Aorta (tissue), 5 donors: Measurements from ENCODE around the gene NDUFB2. TPM values are rescaled to one million over a fixed set of nuclear protein-coding genes. Genes with fewer than 3 reads are reported as not detected.
A peak's percentile ranks its signal among the peaks of the same experiment; 100 is the strongest.
"Not testable (repeated sequence)": the region's sequence is repeated elsewhere in the genome, so short reads cannot be mapped to it uniquely, and the experiment has no call there.

Source experiments
- ATAC-seq: fragments of 200-7000 bp; cut with Tn5 transposase; one replicate; pipeline ENCODE4 v1.9.1; 2022; ENCODE audit warnings: moderate library complexity; ENCODE audit not compliant: low FRiP score
- DNase-seq, 2 donors: peaks; one replicate each; pipeline ENCODE4 v3.0.0-alpha.2; 2020
- H3K27ac ChIP-seq, 2 donors: one replicate each; pipeline ENCODE4 v1.5.1; 2013; ENCODE audit warnings: low read length in 2 of 2, mild to moderate bottlenecking in 2 of 2, moderate library complexity in 2 of 2, control low read depth in 1 of 2, inconsistent platforms in 1 of 2, low read depth in 1 of 2
- H3K27me3 ChIP-seq, 2 donors: one replicate each; pipeline ENCODE4 v1.6.1; 2013; ENCODE audit warnings: control low read depth in 1 of 2, low read length in 1 of 2, mild to moderate bottlenecking in 1 of 2, moderate library complexity in 1 of 2; ENCODE audit not compliant: insufficient read depth in 2 of 2, control insufficient read depth in 1 of 2
- H3K36me3 ChIP-seq, 2 donors: one replicate each; pipeline ENCODE4 v1.6.1; 2013; ENCODE audit warnings: control low read depth in 1 of 2, low read length in 1 of 2, mild to moderate bottlenecking in 1 of 2; ENCODE audit not compliant: insufficient read depth in 2 of 2, control insufficient read depth in 1 of 2
- H3K4me1 ChIP-seq, 2 donors: one replicate each; pipeline ENCODE4 v1.6.1; 2013; ENCODE audit warnings: low read length in 2 of 2, control low read depth in 1 of 2, mild to moderate bottlenecking in 1 of 2, moderate library complexity in 1 of 2; ENCODE audit not compliant: insufficient read depth in 2 of 2, control insufficient read depth in 1 of 2
- H3K4me3 ChIP-seq, 2 donors: one replicate each; pipeline ENCODE4 v1.5.1; 2013; ENCODE audit warnings: low read length in 2 of 2, control low read depth in 1 of 2, mild to moderate bottlenecking in 1 of 2
- H3K9me3 ChIP-seq: one replicate; pipeline ENCODE4 v1.6.1; 2013; ENCODE audit warnings: mild to moderate bottlenecking, low read length; ENCODE audit not compliant: control insufficient read depth
- WGBS, 2 donors: extraction: QIAGEN DNeasy Blood & Tissue Kit; methylation state at CpG; one replicate each; pipeline ENCODE4 v1.1.7; 2013; 5-methylcytosine and 5-hydroxymethylcytosine counted together
- intact Hi-C, 2 donors: fragments of 100-400 bp; cut with DNase I; formaldehyde crosslinking; loops; one replicate each; pipeline versions ENCODE4 v1.14.2 to v1.15.0; 2022
- polyA plus RNA-seq, 2 donors: library from polyadenylated mRNA; stranded (reverse); fragments of 200-250 nt; gene quantifications; one replicate each; pipeline ENCODE4 v1.2.3, GENCODE V29; 2013
- total RNA-seq, 2 donors: library from RNA; stranded (reverse); fragmentation: NEBNext Ultra II Directional; extraction: Animal tissue kit (Norgen Biotek cat#: 25700); gene quantifications; one replicate each; pipeline ENCODE4 v1.2.1, GENCODE V29; 2021
- donor health status: healthy with polysubstance abuse.
- donor health status: Bipolar disorder and iron deficiency.
- donor health status: DM: no; HTN: no; CAD: no.
- donor health status: DM: no; HTN: no; CAD: no.
- donor health status: DM: yes; HTN: yes; CAD: no.

The NDUFB2 gene
- total and polyA plus RNA-seq, 4 donors: 106 to 615 (median 175) TPM

- ATAC-seq (no peak), DNase-seq (peak; percentile 42 to 45)
- H3K27ac ChIP-seq: no peak overlapping the region
- H3K4me1 ChIP-seq: no peaks in the 10 kb centered on the region
- no peaks in the 10 kb centered on the region for H3K9me3 ChIP-seq
- no peak overlapping the region for H3K4me3 ChIP-seq
- intact Hi-C loops: no loop called here
- WGBS, 2 donors: 93 to 94% methylated on average over 16 of the region's 16 CpGs
- no peaks in the 10 kb centered on the region for H3K27me3 ChIP-seq
- H3K36me3 ChIP-seq: no peaks in the 10 kb centered on the region
Observed at GRCh38 chr7:140655511-140656408, 40.7 kb upstream of the NDUFB2 start.

GRCh38 chr7:140656548-140657515 lies 39.7 kb upstream of the NDUFB2 start:
- Histone ChIP-seq H3K27me3 (no peaks in the 10 kb centered on the region), H3K4me1 (no peaks in the 10 kb centered on the region), H3K9me3 (no peaks in the 10 kb centered on the region), H3K4me3 (peak overlapping the region in 1 of 2 donors; percentile 2), H3K27ac (no peak overlapping the region), H3K36me3 (no peaks in the 10 kb centered on the region)
- DNase-seq (peak; percentile 66 to 67), ATAC-seq (no peak)
- intact Hi-C loops: no loop called here
- 60 to 61% methylated on average over 11 of the region's 11 CpGs for WGBS, 2 donors

GRCh38 chr7:140657891-140658290 lies 38.6 kb upstream of the NDUFB2 start:
- intact Hi-C loops: no loop called here
- no peaks in the 10 kb centered on the region for H3K9me3 ChIP-seq
- H3K27ac ChIP-seq: no peak overlapping the region
- no peak for ATAC-seq
- H3K4me1 ChIP-seq: no peaks in the 10 kb centered on the region
- peak in 1 of 2 donors; percentile 4 for DNase-seq
- WGBS, 2 donors: 93 to 96% methylated on average over 9 of the region's 9 CpGs
- H3K27me3 ChIP-seq: no peaks in the 10 kb centered on the region
- H3K4me3 ChIP-seq: no peak overlapping the region
- no peaks in the 10 kb centered on the region for H3K36me3 ChIP-seq

DNA sequence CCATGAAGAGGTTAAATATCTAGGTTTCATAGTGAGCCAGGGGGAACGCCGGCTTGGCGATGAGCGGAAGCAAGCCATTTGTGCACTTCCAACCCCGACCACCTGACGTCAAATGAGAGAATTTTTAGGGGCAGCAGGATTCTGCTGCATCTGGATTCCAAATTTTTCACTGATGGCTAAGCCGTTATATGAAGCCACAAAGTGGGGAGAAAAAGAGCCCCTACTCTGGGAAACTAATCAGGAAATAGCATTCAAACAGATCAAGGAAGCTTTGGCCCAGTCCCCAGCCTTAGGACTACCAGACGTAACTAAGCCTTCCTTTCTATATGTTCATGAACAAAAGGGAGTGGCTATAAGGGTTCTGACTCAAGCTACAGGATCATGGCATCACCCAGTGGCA lies 36.7 kb upstream of the NDUFB2 start:
- intact Hi-C loops: no loop called here
- Histone ChIP-seq H3K27ac (no peak overlapping the region), H3K9me3 (no peaks in the 10 kb centered on the region), H3K36me3 (no peaks in the 10 kb centered on the region), H3K27me3 (no peaks in the 10 kb centered on the region), H3K4me3 (no peak overlapping the region), H3K4me1 (no peaks in the 10 kb centered on the region)
- WGBS, 2 donors: 43 to 54% methylated on average over 8 of the region's 8 CpGs
- ATAC-seq: no peak
- no peak for DNase-seq

DNA sequence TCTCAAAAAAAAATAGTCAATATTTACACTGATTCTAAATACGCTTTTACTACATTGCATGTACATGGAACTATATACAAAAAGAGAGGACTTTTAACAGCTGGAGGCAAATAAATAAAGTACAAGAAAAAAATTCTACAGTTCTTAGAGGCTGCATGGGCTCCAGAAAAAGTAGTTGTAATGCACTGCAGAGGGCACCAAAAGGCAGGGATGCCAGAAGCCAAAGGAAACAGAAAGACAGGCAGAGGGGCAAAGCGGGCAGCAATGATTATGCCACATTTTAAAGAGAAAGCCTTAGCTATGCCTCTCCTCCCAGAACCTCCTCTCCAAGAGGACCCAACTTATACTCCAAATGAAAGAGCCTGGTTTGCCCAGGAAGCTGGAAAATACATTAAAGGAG lies 35.4 kb upstream of the NDUFB2 start:
- ATAC-seq: no peak
- WGBS, 2 donors: 20 to 23% methylated on average over 2 of the region's 2 CpGs
- no peaks in the 10 kb centered on the region for H3K27me3 ChIP-seq
- H3K4me1 ChIP-seq: no peaks in the 10 kb centered on the region
- no peaks in the 10 kb centered on the region for H3K36me3 ChIP-seq
- no peak for DNase-seq
- H3K27ac ChIP-seq: no peak overlapping the region
- intact Hi-C loops: no loop called here
- H3K4me3 ChIP-seq: no peak overlapping the region
- no peaks in the 10 kb centered on the region for H3K9me3 ChIP-seq

- H3K27me3 ChIP-seq, intact Hi-C loops, H3K36me3 ChIP-seq, ATAC-seq, H3K4me3 ChIP-seq, H3K27ac ChIP-seq, H3K4me1 ChIP-seq, H3K9me3 ChIP-seq, DNase-seq: not testable (repeated sequence)
- whole genome bisulfite sequencing, 2 donors: 35 to 100% methylated on average over 1 of the region's 2 CpGs
Observed at GRCh38 chr7:140662938-140663337, 33.6 kb upstream of the NDUFB2 start.

- Histone ChIP-seq H3K4me3 (no peak overlapping the region), H3K27me3 (no peaks in the 10 kb centered on the region), H3K36me3 (no peaks in the 10 kb centered on the region), H3K9me3 (no peaks in the 10 kb centered on the region), H3K27ac (no peak overlapping the region), H3K4me1 (no peaks in the 10 kb centered on the region)
- no peak for DNase-seq
- WGBS, 2 donors: 63 to 84% methylated on average over 1 of the region's 1 CpG
- no peak for ATAC-seq
- intact Hi-C loops: no loop called here
Observed at GRCh38 chr7:140667476-140667875, 29.0 kb upstream of the NDUFB2 start.

DNA sequence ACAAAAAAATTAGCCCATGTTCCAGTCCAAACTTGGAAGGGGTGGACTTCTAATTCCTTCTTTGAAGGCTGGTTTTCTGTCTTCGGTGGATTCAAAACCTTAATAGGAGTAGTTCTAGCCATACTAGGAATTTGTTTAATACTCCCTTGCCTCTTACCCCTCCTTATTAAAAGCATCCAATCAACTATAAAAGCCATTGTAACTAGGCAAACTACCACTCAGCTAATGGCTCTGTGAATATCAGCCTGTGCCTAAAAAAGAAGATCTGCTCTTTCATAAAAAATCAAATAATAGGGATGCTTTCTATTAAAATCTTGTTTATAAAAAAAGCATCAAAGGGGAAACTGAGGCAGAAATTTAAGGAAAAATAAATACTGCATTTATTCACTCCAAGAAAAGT lies 27.9 kb upstream of the NDUFB2 start:
- no peaks in the 10 kb centered on the region for H3K36me3 ChIP-seq
- intact Hi-C loops: no loop called here
- H3K4me1 ChIP-seq: no peaks in the 10 kb centered on the region
- DNase-seq (no peak), ATAC-seq (no peak)
- 52 to 81% methylated on average over 1 of the region's 1 CpG for WGBS, 2 donors
- H3K27ac ChIP-seq: no peak overlapping the region
- no peaks in the 10 kb centered on the region for H3K27me3 ChIP-seq
- no peak overlapping the region for H3K4me3 ChIP-seq
- no peaks in the 10 kb centered on the region for H3K9me3 ChIP-seq
